Measurements from ENCODE around the gene PUSL1. TPM values are rescaled to one million over a fixed set of nuclear protein-coding genes. Genes with fewer than 3 reads are reported as not detected.

Gene PUSL1
- total and polyA plus RNA-seq, 2 of the 13 experiments (the other 11 are each of a cell fraction or from before 2014, with no cell fraction given): 8.3 to 22.2 TPM

- Histone ChIP-seq H3K4me2 (ENCODE audit: low read depth, low read length) (no peak overlapping the region), H3K9me3 (ENCODE audit: low read length) (no peaks in the 10 kb centered on the region), H3K4me1 (ENCODE audit: insufficient read depth, low read length) (no peaks in the 10 kb centered on the region), H4K20me1 (ENCODE audit: insufficient read depth, low read length) (no peaks in the 10 kb centered on the region), H3K36me3 (replicated peaks in 1 of 2; ENCODE audit: control insufficient read depth in 1 of 2, insufficient read depth in 2 of 2, low read length in 2 of 2) (peaks cover 19 to 65% of the 10 kb centered on the region in 2 experiments), H3K9ac (ENCODE audit: insufficient read depth, low read depth, low read length) (no peak overlapping the region), H2AFZ (ENCODE audit: low read length) (no peak overlapping the region), H3K4me3 (replicated peaks in 1 of 3; ENCODE audit: insufficient read depth in 1 of 3, low read depth in 2 of 3, low read length in 3 of 3) (no peak overlapping the region), H3K27ac (ENCODE audit: extremely low read length, insufficient read depth, low read length) (no peak overlapping the region), H3K79me2 (ENCODE audit: insufficient read depth, low read length) (no peaks in the 10 kb centered on the region), H3K27me3 (ENCODE audit: control insufficient read depth in 1 of 2, insufficient read depth in 2 of 2, low read length in 2 of 2) (no peaks in the 10 kb centered on the region)
- no peak for DNase-seq (ENCODE audit: low spot score)
- POLR2A ChIA-PET: no interaction called here
- in situ Hi-C loops (cut with HindIII; ENCODE audit: extremely low pct_ligation_motif_present, low pct_unique_long_range_greater_than_20kb): no loop called here
- BruUV-seq (replicated peaks): no TSS peak
- CTCF ChIA-PET (ENCODE audit: low intra/inter-chr PET ratio, low total read pairs): no interaction called here
- FAIRE-seq: no peak
- ATAC-seq: no peak
- 97% methylated on average over 3 of the region's 8 CpGs for WGBS (ENCODE audit: low lambda C conversion rate)
- TF ChIP-seq ELF3 (CRISPR knock-in tag; IDR thresholded peaks at IDR 0.05): no peak
- TF ChIP-seq GMEB1 (CRISPR knock-in tag; IDR thresholded peaks at IDR 0.05; ENCODE audit: borderline replicate concordance): no peak
- no peak for TF ChIP-seq RNF219 (CRISPR knock-in tag; IDR thresholded peaks at IDR 0.05)
- TF ChIP-seq RFXAP (CRISPR knock-in tag; IDR thresholded peaks at IDR 0.05; ENCODE audit: borderline replicate concordance): no peak
- TF ChIP-seq CEBPB (IDR thresholded peaks at IDR 0.05; ENCODE audit: borderline replicate concordance, low read depth, low read length): peak; percentile 81
- no peak for TF ChIP-seq HNRNPH1 (optimal IDR thresholded peaks at IDR 0.05; ENCODE audit: low read depth, low read length)
- intact Hi-C loops (cut with micrococcal nuclease; ENCODE audit: unreplicated experiment): no loop called here
Measured at GRCh38 chr1:1262758-1263157, 45.6 kb upstream of the PUSL1 start.

All from HepG2 (cell line).